GM20000 (cell line): Measurements from ENCODE around the gene TBC1D16.

Experiments
- DNase-seq: peaks from one replicate; pipeline ENCODE4 v3.0.0; 2012; ENCODE audit warnings: low spot score
- CTCF ChIP-seq: IDR thresholded peaks from 2 replicates; pipeline ENCODE4 v1.5.1; 2012; ENCODE audit warnings: mild to moderate bottlenecking, control low read depth; ENCODE audit errors: extremely low read depth, missing control alignments

Gene TBC1D16

GRCh38 chr17:79984877-79985276, 50.8 kb downstream of the TBC1D16 start:
- no peak for TF ChIP-seq CTCF
- DNase-seq = no peak

GRCh38 chr17:79984045-79984840, 51.4 kb downstream of the TBC1D16 start:
- DNase-seq = no peak
- TF ChIP-seq CTCF = no peak

- no peak for TF ChIP-seq CTCF
- DNase-seq = no peak
Observed at GRCh38 chr17:79983456-79983855, 52.2 kb downstream of the TBC1D16 start.

- DNase-seq = no peak
Observed at GRCh38 chr17:79982986-79983385, 52.7 kb downstream of the TBC1D16 start.

GRCh38 chr17:79981661-79982101, 54.0 kb downstream of the TBC1D16 start:
- TF ChIP-seq CTCF = no peak
- DNase-seq = no peak

More at GRCh38 chr17:79982986-79983385, 52.7 kb downstream of the TBC1D16 start:
- no peak for TF ChIP-seq CTCF

GRCh38 chr17:79981090-79981489, 54.6 kb downstream of the TBC1D16 start:
- no peak for TF ChIP-seq CTCF
- DNase-seq = no peak

- TF ChIP-seq CTCF = no peak
- no peak for DNase-seq
Observed at GRCh38 chr17:79980246-79981043, 55.2 kb downstream of the TBC1D16 start.
